ENCODE measurements around the gene RXYLT1. TPM values are rescaled to one million over a fixed set of nuclear protein-coding genes. Genes with fewer than 3 reads are reported as not detected.

RXYLT1 gene
- total RNA-seq, 2 donors from 2014 or later = 9.7 to 11.0 TPM

- no peak overlapping the region for H3K27ac Mint-ChIP-seq
- Histone ChIP-seq H3K27me3 (ENCODE audit: control insufficient read depth, insufficient read depth, low read length, poor library complexity, severe bottlenecking) (no peaks in the 10 kb centered on the region), H3K4me1 (ENCODE audit: control insufficient read depth, insufficient read depth, low read length) (peaks cover 7% of the 10 kb centered on the region), H3K9ac (ENCODE audit: extremely low read depth, low read length, poor library complexity, severe bottlenecking) (no peak overlapping the region), H3K4me3 (ENCODE audit: low read length) (no peak overlapping the region), H3K27ac (ENCODE audit: low read depth, low read length) (no peak overlapping the region), H3K9me3 (ENCODE audit: control insufficient read depth, low read length) (no peaks in the 10 kb centered on the region), H3K36me3 (ENCODE audit: control insufficient read depth, insufficient read depth, low read length) (no peaks in the 10 kb centered on the region)
- 100% methylated on average over 1 of the region's 1 CpG for WGBS, 2 experiments (ENCODE audit: insufficient coverage in 1 of 2, insufficient read length in 1 of 2)
- H3K36me3 Mint-ChIP-seq (ENCODE audit: low read depth) = no peaks in the 10 kb centered on the region
- no peak overlapping the region for H3K4me3 Mint-ChIP-seq
- H3K9me3 Mint-ChIP-seq = no peaks in the 10 kb centered on the region
- DNase-seq = no peak
- TF ChIP-seq CTCF (conservative IDR thresholded peaks at IDR 0.05) = no peak
- H3K4me1 Mint-ChIP-seq = peaks cover 31% of the 10 kb centered on the region
- H3K27me3 Mint-ChIP-seq (ENCODE audit: insufficient read depth) = no peaks in the 10 kb centered on the region
Observed at GRCh38 chr12:63849106-63849620, 69.5 kb downstream of the RXYLT1 start.

GRCh38 chr12:63849641-63850040 is 69.9 kb downstream of the RXYLT1 start:
- H3K27ac Mint-ChIP-seq = peak overlapping the region; percentile 61
- Histone ChIP-seq H3K4me1 (ENCODE audit: control insufficient read depth, insufficient read depth, low read length) (peaks cover 7% of the 10 kb centered on the region), H3K27me3 (ENCODE audit: control insufficient read depth, insufficient read depth, low read length, poor library complexity, severe bottlenecking) (no peaks in the 10 kb centered on the region), H3K36me3 (ENCODE audit: control insufficient read depth, insufficient read depth, low read length) (no peaks in the 10 kb centered on the region), H3K9me3 (ENCODE audit: control insufficient read depth, low read length) (no peaks in the 10 kb centered on the region), H3K27ac (ENCODE audit: low read depth, low read length) (no peak overlapping the region), H3K9ac (ENCODE audit: extremely low read depth, low read length, poor library complexity, severe bottlenecking) (peak overlapping the region; percentile 12), H3K4me3 (ENCODE audit: low read length) (peak overlapping the region; percentile 48)
- H3K27me3 Mint-ChIP-seq (ENCODE audit: insufficient read depth) = no peaks in the 10 kb centered on the region
- peaks cover 31% of the 10 kb centered on the region for H3K4me1 Mint-ChIP-seq
- TF ChIP-seq CTCF (conservative IDR thresholded peaks at IDR 0.05) = no peak
- H3K4me3 Mint-ChIP-seq = no peak overlapping the region
- no peak for DNase-seq
- no peaks in the 10 kb centered on the region for H3K36me3 Mint-ChIP-seq (ENCODE audit: low read depth)
- 74 to 100% methylated on average over 1 to 3 of the region's 4 CpGs for WGBS, 2 experiments (ENCODE audit: insufficient coverage in 1 of 2, insufficient read length in 1 of 2)
- no peaks in the 10 kb centered on the region for H3K9me3 Mint-ChIP-seq

GRCh38 chr12:63853978-63854377 is 74.3 kb downstream of the RXYLT1 start:
- Histone ChIP-seq H3K4me3 (ENCODE audit: low read length) (no peak overlapping the region), H3K9ac (ENCODE audit: extremely low read depth, low read length, poor library complexity, severe bottlenecking) (no peak overlapping the region), H3K4me1 (ENCODE audit: control insufficient read depth, insufficient read depth, low read length) (peaks cover 7% of the 10 kb centered on the region), H3K9me3 (ENCODE audit: control insufficient read depth, low read length) (no peaks in the 10 kb centered on the region), H3K27me3 (ENCODE audit: control insufficient read depth, insufficient read depth, low read length, poor library complexity, severe bottlenecking) (no peaks in the 10 kb centered on the region), H3K27ac (ENCODE audit: low read depth, low read length) (no peak overlapping the region), H3K36me3 (ENCODE audit: control insufficient read depth, insufficient read depth, low read length) (no peaks in the 10 kb centered on the region)
- H3K36me3 Mint-ChIP-seq (ENCODE audit: low read depth) = no peaks in the 10 kb centered on the region
- peaks cover 13% of the 10 kb centered on the region for H3K4me1 Mint-ChIP-seq
- no peak for TF ChIP-seq CTCF (conservative IDR thresholded peaks at IDR 0.05)
- no peak overlapping the region for H3K4me3 Mint-ChIP-seq
- no peak overlapping the region for H3K27ac Mint-ChIP-seq
- no peaks in the 10 kb centered on the region for H3K9me3 Mint-ChIP-seq
- no peak for DNase-seq
- no peaks in the 10 kb centered on the region for H3K27me3 Mint-ChIP-seq (ENCODE audit: insufficient read depth)
